Activated gamma-delta T cell (primary cell): ENCODE data around the gene NIPAL4.
"Not testable (repeated sequence)": the region's sequence is repeated elsewhere in the genome, so short reads cannot be mapped to it uniquely, and the experiment has no call there.

Experiments
- DNase-seq: peaks from one replicate; lab custom pipeline; 2025; lab: John Stamatoyannopoulos, UW

The NIPAL4 gene

GRCh38 chr5:157463621-157464518 lies 3.9 kb downstream of the NIPAL4 start:
- no peak for DNase-seq

DNA sequence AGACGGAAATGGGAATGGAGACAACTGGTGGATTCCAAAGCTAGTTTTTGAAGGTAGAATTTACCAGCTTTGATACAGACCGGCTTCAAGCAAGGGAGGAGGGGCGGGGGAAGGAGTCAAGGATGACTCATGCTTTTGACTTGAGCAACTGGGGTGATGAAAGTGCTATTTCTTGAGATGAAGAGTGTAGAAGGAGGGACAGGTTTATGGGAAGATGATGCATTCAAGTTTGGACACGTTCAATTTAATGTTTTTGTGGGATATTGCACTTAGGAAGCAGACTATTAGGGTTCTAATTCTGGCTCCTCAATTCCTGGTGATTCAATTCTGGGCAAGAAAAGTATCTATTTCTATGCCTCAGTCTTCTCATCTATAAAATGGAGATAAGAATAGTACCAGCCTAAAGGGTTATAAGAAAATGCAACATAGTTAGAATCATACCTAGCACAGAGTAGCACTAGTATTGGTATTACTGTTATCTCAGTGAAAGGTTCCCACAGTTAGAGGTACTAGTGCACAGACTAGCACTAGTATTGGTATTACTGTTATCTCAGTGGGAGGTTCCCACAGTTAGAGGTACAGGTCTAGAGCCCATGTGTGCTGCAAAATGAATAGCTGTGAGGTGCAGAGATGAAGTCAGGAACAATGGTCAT lies 4.6 kb downstream of the NIPAL4 start:
- no peak for DNase-seq

- no peak for DNase-seq
Observed at GRCh38 chr5:157468293-157468965, 8.4 kb downstream of the NIPAL4 start.

GRCh38 chr5:157469073-157469472 lies 9.1 kb downstream of the NIPAL4 start:
- DNase-seq: no peak

- no peak for DNase-seq
Observed at GRCh38 chr5:157469687-157470086, 9.7 kb downstream of the NIPAL4 start.

- DNase-seq: no peak
Observed at GRCh38 chr5:157470631-157471030, 10.6 kb downstream of the NIPAL4 start.

- no peak for DNase-seq
Observed at GRCh38 chr5:157471709-157472108, 11.7 kb downstream of the NIPAL4 start.

- DNase-seq: no peak
Observed at GRCh38 chr5:157473383-157474320, 13.6 kb downstream of the NIPAL4 start.

- no peak for DNase-seq
Observed at GRCh38 chr5:157475432-157475831, 15.4 kb downstream of the NIPAL4 start.

GRCh38 chr5:157476702-157477408 lies 16.8 kb downstream of the NIPAL4 start:
- no peak for DNase-seq

- DNase-seq: no peak
Observed at GRCh38 chr5:157477814-157478494, 17.9 kb downstream of the NIPAL4 start.

DNA sequence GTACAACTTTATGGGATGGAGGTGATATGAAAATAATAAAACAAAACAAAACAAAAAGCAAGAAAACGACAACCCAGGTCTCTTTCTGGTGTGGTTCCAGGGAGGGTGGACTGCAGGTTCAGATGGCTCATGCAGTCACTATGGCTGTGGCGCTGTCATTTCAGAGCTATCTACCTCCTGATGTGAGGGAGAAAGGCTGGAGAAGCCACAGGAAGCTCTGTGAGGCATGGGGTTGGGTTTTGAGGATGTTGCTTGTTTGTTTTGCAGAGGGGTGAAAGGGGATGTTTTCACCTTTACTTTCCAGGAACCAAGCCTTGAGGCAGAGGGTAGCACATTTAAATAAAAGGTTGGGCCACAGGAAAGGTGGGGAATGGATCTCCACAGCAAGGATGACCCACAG lies 18.7 kb downstream of the NIPAL4 start:
- no peak for DNase-seq

- no peak for DNase-seq
Observed at GRCh38 chr5:157479166-157479565, 19.2 kb downstream of the NIPAL4 start.

GRCh38 chr5:157479612-157480510 lies 19.8 kb downstream of the NIPAL4 start:
- DNase-seq: no peak

DNA sequence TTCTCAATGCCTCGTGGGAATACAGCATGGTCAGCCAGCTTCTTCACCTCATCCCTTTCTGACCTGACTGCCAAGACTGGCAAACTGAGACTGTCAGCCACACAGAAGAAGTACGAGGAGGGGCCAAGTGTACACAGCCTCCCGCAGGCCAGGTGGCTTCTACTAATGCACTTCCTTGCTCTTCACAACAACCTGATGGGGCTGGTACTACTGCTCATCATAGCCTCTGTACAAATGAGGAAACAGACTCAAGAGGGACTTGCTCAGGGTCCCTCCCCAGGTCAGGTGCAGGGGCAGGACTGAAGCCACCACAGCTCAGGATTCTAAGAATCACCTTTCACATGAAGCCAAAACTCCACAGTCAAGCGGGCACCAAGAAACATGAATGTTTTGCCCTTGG lies 21.3 kb downstream of the NIPAL4 start:
- no peak for DNase-seq

DNA sequence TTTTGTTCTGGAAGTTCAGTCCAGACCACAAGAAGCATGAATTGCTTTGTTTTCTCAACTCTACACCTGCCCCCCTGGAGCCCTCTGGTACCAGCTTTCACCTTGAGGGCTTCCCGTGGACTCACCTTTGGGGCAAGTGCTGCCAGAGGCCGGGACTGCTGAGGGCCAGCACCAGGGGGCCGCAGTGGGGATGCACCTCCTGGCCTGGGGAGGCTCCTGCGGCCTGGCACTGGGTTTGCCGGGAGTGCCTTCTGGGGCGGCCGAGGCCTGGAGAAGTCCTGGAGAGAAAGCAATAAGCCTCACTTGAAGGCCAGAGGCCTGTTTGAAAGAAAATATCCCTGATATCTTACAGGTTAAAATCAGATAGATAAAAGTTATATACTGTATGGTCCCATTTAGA lies 21.7 kb downstream of the NIPAL4 start:
- no peak for DNase-seq

DNA sequence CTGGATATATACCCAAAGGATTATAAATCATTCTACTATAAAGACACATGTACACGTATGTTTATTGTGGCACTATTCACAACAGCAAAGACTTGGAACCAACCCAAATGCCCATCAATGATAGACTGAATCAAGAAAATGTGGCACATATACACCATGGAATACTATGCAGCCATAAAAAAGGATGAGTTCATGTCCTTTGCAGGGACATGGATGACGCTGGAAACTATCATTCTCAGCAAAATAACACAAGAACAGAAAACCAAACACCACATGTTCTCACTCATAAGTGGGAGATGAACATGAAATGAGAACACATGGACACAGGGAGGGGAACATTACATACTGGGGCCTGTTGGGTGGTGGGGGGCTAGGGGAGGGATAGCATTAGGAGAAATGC lies 22.7 kb downstream of the NIPAL4 start:
- not testable (repeated sequence) for DNase-seq

DNA sequence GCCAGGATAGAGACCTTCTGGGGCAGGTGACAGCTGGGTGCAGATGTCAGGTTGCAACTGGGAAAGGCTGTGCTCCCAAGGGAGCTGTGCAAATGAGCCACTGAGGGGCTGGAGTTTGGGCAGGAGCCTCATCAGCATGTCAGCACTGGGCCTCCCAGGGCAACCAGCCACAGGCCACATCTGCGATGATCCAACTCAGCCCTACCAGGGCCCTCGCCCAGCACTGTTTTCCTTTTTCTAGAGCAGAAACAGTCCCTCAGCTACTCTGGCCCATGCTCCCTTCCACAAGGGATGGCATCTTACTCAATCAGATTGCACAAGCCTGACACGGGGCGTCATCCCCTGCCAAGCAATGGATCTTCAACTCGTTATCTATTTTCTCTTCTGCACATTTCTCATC lies 24.8 kb downstream of the NIPAL4 start:
- no peak for DNase-seq

- DNase-seq: no peak
Observed at GRCh38 chr5:157485340-157485739, 25.3 kb downstream of the NIPAL4 start.
